Measurements from ENCODE around the gene MEX3B. TPM values are rescaled to one million over a fixed set of nuclear protein-coding genes. Genes with fewer than 3 reads are reported as not detected.

MEX3B gene
- total RNA-seq, 1 donor from 2014 or later = 1.9 TPM

DNA sequence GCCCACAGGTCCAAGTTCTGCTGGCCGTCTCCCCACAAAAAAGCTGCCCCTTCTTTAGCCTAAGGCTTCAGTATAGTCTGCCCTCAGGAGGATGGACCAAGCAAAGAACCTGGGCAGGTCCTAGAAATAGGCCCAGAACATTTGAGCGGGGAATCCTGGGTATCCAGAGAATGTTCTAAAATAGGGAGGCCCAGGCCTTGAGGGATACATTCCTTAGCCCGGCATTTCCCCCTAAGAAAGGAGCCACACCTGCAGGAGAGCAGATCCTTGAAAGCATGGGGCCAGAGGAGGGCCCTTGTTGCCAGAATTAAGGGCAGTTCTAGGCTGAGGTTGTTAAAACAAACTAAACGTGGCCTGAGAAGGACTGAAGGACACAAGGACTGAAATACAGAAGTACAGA is 20.6 kb upstream of the MEX3B start:
- ATAC-seq = peak; percentile 12
- Histone ChIP-seq H3K4me1 (no peaks in the 10 kb centered on the region), H3K4me3 (no peak overlapping the region), H3K27me3 (peaks cover 36% of the 10 kb centered on the region), H3K27ac (no peak overlapping the region), H3K9me3 (no peaks in the 10 kb centered on the region), H3K36me3 (no peaks in the 10 kb centered on the region)
- DNase-seq = no peak
- intact Hi-C loops (cut with DNase I) = no loop called here
- TF ChIP-seq, protein P1, sequence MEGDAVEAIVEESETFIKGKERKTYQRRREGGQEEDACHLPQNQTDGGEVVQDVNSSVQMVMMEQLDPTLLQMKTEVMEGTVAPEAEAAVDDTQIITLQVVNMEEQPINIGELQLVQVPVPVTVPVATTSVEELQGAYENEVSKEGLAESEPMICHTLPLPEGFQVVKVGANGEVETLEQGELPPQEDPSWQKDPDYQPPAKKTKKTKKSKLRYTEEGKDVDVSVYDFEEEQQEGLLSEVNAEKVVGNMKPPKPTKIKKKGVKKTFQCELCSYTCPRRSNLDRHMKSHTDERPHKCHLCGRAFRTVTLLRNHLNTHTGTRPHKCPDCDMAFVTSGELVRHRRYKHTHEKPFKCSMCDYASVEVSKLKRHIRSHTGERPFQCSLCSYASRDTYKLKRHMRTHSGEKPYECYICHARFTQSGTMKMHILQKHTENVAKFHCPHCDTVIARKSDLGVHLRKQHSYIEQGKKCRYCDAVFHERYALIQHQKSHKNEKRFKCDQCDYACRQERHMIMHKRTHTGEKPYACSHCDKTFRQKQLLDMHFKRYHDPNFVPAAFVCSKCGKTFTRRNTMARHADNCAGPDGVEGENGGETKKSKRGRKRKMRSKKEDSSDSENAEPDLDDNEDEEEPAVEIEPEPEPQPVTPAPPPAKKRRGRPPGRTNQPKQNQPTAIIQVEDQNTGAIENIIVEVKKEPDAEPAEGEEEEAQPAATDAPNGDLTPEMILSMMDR (IDR thresholded peaks at IDR 0.05) = no peak

DNA sequence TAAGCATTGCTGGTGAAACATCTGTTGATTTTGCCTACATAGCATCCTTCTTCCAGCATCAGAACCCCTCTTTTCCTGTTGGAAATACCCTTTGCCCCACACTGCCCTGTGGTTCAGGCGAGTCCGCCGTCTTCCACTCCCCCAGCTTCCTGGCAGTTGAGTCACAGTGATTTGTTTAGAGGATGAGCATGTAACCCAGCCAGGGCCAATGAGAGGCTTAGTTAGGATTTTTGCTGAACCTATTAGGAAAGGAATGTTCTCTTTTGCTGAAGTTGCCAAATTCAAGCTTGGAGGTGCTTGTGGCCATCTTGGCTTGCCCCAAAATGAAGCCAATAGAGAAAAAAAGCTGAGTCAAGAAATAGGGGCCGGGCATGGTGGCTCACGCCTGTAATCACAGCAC is 19.0 kb upstream of the MEX3B start:
- Histone ChIP-seq H3K27ac (no peak overlapping the region), H3K9me3 (no peaks in the 10 kb centered on the region), H3K4me3 (no peak overlapping the region), H3K36me3 (no peaks in the 10 kb centered on the region), H3K27me3 (peaks cover 51% of the 10 kb centered on the region), H3K4me1 (no peaks in the 10 kb centered on the region)
- intact Hi-C loops (cut with DNase I) = no loop called here
- no peak for ATAC-seq
- DNase-seq = no peak
- TF ChIP-seq, protein P1 (IDR thresholded peaks at IDR 0.05) = no peak

DNA sequence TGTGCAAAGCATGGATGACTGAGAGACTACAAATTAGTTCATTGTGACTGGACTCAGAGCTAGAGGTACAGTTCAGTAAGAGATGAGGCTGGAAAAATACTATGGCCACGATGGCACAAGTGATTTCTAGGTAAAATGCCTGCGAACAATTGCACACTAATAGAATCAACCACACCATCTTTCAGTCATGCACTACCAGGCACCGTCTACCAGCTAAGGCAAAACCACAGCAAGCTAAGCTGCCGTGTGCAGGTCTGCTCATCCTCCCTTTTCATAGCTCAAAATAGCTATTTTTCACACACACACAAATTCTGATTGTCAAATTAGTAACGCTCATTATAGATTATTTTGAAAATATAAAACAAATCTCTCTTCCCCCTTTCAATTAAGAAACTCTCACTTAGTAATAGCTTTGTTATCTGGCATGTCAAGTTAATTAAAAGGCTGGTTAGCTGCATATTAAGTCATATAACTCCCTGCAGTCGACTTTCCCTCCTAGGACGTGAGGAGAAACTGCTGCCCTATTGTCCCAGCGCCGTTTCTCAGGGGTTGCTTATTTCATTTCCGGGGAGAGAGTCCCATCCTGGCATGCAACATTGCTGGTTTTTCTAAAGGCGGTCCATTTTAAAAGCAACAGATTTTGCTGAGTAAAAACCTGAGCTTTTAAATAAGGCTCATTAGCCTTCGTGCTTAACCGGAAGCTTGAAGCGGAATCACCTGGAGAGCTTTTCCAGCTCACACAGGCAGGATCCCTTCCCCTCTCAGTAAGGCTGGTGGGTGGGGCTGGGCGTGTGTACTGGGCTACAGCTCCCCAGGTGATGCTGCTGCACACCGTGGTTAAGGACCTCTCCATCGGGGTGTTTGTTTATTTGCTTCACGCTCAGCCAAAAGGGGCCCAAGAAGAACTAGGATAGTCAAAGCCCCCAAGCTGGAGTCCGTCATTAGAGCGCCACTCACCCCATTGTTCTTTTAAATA is 16.9 kb upstream of the MEX3B start:
- H3K27ac ChIP-seq = no peak overlapping the region
- no peaks in the 10 kb centered on the region for H3K9me3 ChIP-seq
- H3K4me1 ChIP-seq = no peaks in the 10 kb centered on the region
- peaks cover 69% of the 10 kb centered on the region for H3K27me3 ChIP-seq
- TF ChIP-seq, protein P1 (IDR thresholded peaks at IDR 0.05) = no peak
- intact Hi-C loops (cut with DNase I) = no loop called here
- ATAC-seq (no peak), DNase-seq (no peak)
- no peaks in the 10 kb centered on the region for H3K36me3 ChIP-seq
- H3K4me3 ChIP-seq = no peak overlapping the region

DNA sequence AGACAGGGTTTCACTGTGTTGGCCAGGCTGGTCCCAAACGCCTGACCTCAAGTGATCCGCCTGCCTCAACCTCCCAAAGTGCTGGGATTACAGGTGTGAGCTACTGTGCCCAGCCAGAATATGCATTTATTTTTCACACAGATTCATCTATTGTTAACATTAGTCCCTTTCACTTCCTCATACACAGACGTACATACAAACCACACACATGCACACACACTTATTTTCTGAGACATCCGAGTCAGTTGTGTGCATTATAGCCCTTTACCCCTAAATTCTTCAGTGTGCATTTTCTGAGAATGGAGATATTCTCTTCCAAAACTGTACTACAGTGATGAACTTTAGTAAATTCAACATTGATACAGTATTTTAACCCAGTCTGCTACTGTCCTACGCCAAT is 15.0 kb upstream of the MEX3B start:
- Histone ChIP-seq H3K27ac (no peak overlapping the region), H3K4me1 (no peaks in the 10 kb centered on the region), H3K27me3 (peaks cover 83% of the 10 kb centered on the region), H3K36me3 (no peaks in the 10 kb centered on the region), H3K4me3 (no peak overlapping the region), H3K9me3 (no peaks in the 10 kb centered on the region)
- TF ChIP-seq, protein P1 (IDR thresholded peaks at IDR 0.05) = no peak
- intact Hi-C loops (cut with DNase I) = no loop called here
- DNase-seq (no peak), ATAC-seq (no peak)

DNA sequence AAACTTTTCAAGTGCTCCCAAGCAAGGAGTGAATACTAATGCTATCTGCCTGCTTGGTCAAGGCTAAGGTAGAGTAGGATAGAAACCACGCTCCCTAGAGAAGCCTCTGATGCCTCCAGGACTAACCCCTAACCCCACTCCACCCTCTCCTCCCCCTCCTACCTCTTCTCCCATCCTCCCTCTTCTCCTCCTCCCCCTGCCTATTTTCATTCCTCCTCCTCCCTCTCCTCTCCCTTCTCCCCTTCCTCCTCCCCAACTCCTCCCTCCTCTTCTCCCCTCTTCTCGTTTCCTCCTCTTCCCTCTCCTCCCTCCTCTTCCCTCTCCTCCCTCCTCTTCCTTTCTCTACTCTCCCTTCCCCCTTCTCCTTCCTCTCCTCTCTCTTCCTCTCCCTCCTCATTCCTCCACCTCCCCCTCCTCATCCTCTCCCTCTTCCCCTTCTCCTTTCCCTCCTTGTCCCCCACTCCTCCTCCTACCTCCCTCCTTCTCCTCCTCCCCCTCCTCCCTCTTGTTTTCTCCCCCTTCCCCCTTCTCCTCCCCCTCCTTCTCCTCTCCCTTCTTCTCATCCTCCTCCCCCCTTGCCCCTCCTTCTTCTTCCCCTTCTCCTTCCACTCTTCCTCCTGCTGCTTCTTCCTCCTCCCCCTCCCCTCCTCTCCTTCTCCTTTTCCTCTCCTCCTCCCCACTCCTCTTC is 12.8 kb upstream of the MEX3B start:
- DNase-seq = no peak
- H3K4me1 ChIP-seq = no peaks in the 10 kb centered on the region
- H3K9me3 ChIP-seq = no peaks in the 10 kb centered on the region
- H3K4me3 ChIP-seq = no peak overlapping the region
- peaks cover 89% of the 10 kb centered on the region for H3K27me3 ChIP-seq
- H3K36me3 ChIP-seq = no peaks in the 10 kb centered on the region
- no peak for ATAC-seq
- intact Hi-C loops (cut with DNase I) = no loop called here
- H3K27ac ChIP-seq = no peak overlapping the region
- TF ChIP-seq, protein P1 (IDR thresholded peaks at IDR 0.05) = no peak
